RWPE1 (cell line): Measurements from ENCODE around the gene CBX8.

Experiments
- CTCF ChIA-PET: fragments of 350-600 bp; sonication (Branson Sonifier 250); formaldehyde crosslinking; extraction: SDS; loops from one replicate; lab custom pipeline; 2021; lab: Yijun Ruan, JAX
- POLR2A ChIA-PET: fragments of 400-600 bp; formaldehyde crosslinking; extraction: SDS; loops from one replicate; lab custom pipeline; 2020; ENCODE audit warnings: antibody characterized with exemption; ENCODE audit not compliant: low non-redundant PET; lab: Yijun Ruan, JAX
- DNase-seq: peaks from one replicate; pipeline ENCODE4 v3.0.0; 2012; ENCODE audit warnings: low spot score
- H3K27ac ChIP-seq: fragments of 450-650 bp; 2 replicates; pipeline ENCODE4 v1.5.1; 2017
- TF ChIP-seq, protein P1 (sequence below): fragments of 450-650 bp; conservative IDR thresholded peaks from 2 replicates; pipeline ENCODE4 v1.5.1; 2017; ENCODE audit warnings: low read depth, mild to moderate bottlenecking

The CBX8 gene

DNA sequence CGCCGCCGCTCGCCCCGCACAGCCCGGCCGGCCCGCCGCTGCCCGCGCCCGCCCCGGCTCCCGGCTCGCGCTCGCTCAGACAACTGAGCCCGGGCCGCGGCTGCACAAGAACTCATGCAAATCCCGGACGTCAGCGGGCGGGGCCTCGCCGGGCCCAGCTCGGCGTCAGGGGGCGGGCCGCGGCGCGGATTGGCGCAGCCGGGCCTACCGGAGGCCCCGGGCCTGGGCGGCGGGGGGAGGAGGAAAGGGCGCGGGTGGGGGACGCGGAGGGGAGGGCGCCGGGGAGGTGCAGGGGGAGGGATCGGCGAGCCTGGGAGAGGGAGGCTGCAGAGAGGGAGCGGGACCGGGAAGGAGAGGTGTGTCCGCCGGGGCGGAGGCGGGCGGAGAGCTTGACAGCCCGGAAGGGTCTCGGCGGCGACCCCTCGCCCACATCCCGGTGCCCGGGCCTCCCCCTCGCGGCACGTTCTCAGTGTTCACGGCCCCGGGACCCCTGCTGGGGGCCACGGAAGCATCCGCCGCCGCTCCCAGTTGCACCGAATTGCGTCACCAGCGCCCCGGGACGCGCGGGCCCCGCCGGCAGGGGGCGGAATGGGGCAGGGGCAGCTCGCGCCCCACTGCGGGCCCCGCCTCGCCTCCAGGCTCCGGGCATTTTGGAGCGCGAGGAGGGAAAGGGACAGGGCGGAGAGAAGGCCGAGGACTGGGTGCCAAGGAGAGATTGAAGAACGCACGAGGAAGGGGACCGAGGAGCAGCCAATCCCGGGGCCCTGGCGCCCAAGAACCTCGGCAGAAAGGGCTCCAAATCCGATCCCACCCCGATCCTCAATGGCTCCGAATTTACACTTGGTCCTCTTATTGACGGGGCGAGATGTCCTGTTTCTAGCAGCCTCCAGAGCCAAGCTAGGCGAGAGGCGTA is 42.7 kb upstream of the CBX8 start, which contains the start of gene CBX4:
TSS of gene CBX4 (minus strand) at position 85 of the 913 bp plus-strand sequence. CDS start 189 bp downstream, outside the sequence.
- POLR2A ChIA-PET = interaction anchor here (0.6 to 1.4 kb wide), 9 partner anchors 18 to 268 kb away, joined by 3 to 5 read pairs (median 3); no protein-coding TSS in a partner anchor
- peak within 1 kb of the TSS; percentile 97 for H3K27ac ChIP-seq
- peak; percentile 92 for DNase-seq
- CTCF ChIA-PET = interaction anchor here (0.6 to 2.6 kb wide), 21 partner anchors 10 to 438 kb away, joined by 3 to 35 read pairs (median 4); partner anchors contain the start of gene CBX8
- TF ChIP-seq, protein P1, sequence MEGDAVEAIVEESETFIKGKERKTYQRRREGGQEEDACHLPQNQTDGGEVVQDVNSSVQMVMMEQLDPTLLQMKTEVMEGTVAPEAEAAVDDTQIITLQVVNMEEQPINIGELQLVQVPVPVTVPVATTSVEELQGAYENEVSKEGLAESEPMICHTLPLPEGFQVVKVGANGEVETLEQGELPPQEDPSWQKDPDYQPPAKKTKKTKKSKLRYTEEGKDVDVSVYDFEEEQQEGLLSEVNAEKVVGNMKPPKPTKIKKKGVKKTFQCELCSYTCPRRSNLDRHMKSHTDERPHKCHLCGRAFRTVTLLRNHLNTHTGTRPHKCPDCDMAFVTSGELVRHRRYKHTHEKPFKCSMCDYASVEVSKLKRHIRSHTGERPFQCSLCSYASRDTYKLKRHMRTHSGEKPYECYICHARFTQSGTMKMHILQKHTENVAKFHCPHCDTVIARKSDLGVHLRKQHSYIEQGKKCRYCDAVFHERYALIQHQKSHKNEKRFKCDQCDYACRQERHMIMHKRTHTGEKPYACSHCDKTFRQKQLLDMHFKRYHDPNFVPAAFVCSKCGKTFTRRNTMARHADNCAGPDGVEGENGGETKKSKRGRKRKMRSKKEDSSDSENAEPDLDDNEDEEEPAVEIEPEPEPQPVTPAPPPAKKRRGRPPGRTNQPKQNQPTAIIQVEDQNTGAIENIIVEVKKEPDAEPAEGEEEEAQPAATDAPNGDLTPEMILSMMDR = peak; percentile 81

DNA sequence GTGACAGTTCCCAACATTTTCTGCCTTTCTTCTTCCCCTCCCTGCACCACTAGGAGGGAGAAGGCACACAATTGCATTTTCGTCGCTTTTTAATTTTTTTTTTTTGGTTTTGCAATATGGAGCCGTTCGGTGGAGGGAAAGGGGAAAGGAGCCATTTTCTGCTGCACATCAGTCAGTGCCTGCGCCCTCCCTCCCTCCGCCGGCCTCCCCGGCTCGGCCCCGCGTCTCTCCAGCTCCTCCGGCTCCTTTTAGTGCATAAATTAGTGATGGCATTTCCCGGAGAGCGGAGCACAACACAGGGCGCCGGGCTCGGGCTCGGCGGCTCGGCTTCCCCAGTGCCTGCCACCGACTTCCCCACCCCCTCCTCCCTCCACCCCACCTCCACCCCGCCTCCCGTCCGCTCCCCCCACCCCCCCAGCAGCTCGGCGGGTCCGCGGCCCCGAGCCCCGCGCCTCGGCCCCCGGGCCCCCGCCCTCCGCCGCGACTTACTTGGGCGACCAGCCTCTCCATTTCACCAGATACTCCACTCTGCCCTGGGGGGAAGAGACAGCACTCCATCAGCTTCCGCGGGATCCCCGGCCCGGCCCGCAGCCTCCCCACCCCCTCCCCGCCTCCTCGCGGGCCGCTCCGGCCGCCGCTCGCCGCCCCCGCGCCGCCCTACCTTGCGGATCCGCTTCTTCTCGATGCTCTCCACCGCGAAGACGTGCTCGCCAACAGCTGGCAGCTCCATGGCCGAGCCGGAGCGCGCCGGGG is 41.8 kb upstream of the CBX8 start:
- TF ChIP-seq, protein P1 = no peak
- ChIA-PET CTCF (interaction anchor here (0.7 to 2.6 kb wide), 9 partner anchors 25 to 155 kb away, joined by 3 to 35 read pairs (median 4); partner anchors contain the start of gene CBX8), POLR2A (interaction anchor here (0.8 to 1.2 kb wide), 5 partner anchors 17 to 155 kb away, joined by 3 to 7 read pairs (median 3); no protein-coding TSS in a partner anchor)
- peak overlapping the region; percentile 97 for H3K27ac ChIP-seq
- no peak for DNase-seq

DNA sequence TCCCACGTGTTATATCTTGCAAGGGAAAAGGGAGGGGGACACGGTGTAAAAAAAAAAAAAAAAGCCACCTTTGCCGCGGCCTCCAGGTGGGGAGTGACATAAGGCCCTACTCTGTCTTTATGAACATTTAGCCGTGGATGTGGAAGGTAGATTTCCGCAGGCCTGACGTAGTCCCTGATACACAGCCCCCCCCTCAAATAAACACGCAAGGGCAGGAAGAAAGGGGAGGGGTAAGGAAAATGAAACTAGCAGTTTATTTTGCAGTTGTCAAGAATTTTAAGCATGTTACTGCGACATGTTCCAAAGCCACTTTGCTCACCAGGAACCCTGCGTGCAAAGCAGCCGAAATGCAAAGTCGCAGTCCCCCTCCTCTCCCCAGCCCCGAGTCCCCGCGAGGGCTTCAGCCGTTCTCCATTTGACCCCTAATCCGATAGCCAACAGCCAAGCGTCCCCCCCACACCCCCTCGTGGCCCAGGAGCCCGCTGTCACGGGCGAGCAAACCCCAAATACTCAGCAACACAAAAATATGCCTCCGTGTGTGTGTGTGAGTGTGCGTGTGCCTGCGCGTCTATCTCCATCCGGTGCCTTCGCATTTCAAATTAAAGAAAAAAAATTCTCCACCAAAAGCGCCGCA is 41.1 kb upstream of the CBX8 start:
- TF ChIP-seq, protein P1 = no peak
- DNase-seq = no peak
- peak overlapping the region; percentile 97 for H3K27ac ChIP-seq
- ChIA-PET CTCF (interaction anchor here (0.6 to 1.3 kb wide), 4 partner anchors 27 to 48 kb away, joined by 4 to 7 read pairs (median 6); no protein-coding TSS in a partner anchor), POLR2A (interaction anchor here (0.6 to 1.5 kb wide), 2 partner anchors 20 to 54 kb away, joined by 3 to 6 read pairs; no protein-coding TSS in a partner anchor)

DNA sequence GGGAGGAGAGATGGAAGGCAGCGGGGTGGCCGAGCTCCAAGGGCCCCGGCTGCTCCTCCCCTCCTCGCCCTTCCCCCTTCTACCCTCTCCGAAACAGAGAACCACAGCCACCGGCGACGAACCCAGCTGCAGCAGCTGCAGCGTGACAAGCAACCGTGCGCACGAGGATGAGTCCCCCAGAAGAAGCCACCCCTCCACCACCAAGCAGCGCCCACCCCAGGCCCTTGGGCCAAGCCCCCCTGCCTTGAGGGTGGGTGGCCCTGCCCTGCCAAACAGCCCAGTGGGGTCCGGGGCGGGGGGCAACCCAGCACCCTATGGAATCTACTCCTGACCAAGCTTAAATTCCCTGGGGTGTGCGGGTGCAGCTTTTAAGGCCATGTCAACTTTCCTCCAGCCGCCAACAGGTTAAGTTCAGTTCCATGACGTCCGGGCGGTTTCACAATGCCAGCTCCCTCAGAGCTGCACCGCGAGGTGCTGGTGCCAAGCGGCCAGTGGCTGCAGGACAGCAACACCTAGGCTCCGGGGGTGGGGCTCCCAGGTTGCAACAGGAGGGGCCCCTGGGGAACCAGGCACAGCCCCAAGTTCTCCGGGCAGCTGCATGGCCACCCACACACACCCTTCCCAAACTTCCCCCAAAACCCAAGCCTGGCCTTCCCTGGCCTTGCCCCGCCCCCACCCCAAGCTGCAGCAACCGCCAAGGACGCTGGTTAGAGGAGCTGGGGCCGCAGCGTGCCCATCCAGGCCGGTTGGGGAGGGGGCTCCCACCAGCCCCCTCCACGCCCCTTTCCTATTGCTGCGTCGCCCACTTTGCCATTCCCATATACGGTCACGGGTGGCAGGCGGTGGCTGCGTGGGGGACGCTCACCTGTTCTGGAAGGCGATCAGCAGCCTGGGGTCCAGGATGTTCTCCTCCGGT is 40.4 kb upstream of the CBX8 start:
- CTCF ChIA-PET = interaction anchor here (0.6 to 1.3 kb wide), 10 partner anchors 20 to 92 kb away, joined by 3 to 7 read pairs (median 5); no protein-coding TSS in a partner anchor
- POLR2A ChIA-PET = interaction anchor here (0.6 to 1.5 kb wide), 4 partner anchors 12 to 66 kb away, joined by 3 to 6 read pairs (median 4); no protein-coding TSS in a partner anchor
- peak; percentile 83 for DNase-seq
- TF ChIP-seq, protein P1 = 0 out of 2 replicates have a peak, but pooled peaks have one; percentile 24
- peak overlapping the region; percentile 97 for H3K27ac ChIP-seq

DNA sequence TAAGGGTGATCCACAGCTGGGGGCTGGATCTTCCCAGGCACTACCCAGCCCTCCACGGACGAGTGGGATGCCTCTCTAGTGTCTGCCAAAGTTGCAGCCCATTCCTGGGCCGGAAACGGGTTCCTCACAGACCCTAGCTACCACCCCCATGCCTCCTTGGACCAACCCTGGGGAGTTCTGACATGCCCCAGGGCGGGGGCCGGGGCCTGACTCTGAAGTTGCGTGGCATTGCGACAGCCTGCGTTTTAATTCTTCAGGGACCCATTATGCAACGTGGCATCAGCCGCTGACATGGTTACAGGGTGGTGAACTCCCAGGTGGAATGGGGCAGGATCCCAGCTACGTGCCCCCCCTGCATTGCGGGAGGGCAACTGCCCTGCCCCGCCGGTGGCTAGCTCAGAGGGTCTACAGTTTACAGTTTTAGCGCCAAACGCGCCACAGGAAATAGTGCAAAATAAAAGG is 39.7 kb upstream of the CBX8 start:
- ChIA-PET POLR2A (interaction anchor here (1.0 to 1.5 kb wide), 2 partner anchors 12 to 19 kb away, joined by 3 to 6 read pairs; no protein-coding TSS in a partner anchor), CTCF (interaction anchor here (0.6 to 2.0 kb wide), 9 partner anchors 20 to 91 kb away, joined by 3 to 14 read pairs (median 4); no protein-coding TSS in a partner anchor)
- no peak for DNase-seq
- TF ChIP-seq, protein P1 = no peak
- peak overlapping the region; percentile 97 for H3K27ac ChIP-seq
